ENCODE data around the gene PFDN6.
"Not testable (repeated sequence)": the region's sequence is repeated elsewhere in the genome, so short reads cannot be mapped to it uniquely, and the experiment has no call there.

The PFDN6 gene

DNA sequence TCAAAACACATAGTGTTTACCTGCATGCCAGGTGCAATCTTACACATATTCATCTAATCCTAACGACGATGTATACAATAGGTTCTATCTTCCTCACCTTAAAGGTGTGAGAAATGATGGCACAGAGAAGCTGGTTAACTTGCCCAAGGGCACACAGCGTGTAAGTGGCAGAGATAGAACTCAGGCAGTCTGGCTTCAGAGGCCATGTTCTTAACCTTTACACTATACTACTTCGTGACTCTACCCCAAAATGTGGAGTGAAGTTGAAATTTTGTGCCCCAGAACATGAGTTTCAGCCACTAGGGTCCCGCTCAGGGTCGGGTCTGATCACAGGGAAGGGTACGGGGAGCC lies 18.3 kb upstream of the PFDN6 start:
- Mint-ChIP-seq H3K9me3 (no peaks in the 10 kb centered on the region), H3K4me1 (ENCODE audit: low read depth) (peaks cover 54% of the 10 kb centered on the region), H3K27me3 (no peaks in the 10 kb centered on the region), H3K4me3 (peak overlapping the region; percentile 99), H3K36me3 (ENCODE audit: low read depth) (peaks cover 78% of the 10 kb centered on the region), H3K27ac (peak overlapping the region; percentile 99)

DNA sequence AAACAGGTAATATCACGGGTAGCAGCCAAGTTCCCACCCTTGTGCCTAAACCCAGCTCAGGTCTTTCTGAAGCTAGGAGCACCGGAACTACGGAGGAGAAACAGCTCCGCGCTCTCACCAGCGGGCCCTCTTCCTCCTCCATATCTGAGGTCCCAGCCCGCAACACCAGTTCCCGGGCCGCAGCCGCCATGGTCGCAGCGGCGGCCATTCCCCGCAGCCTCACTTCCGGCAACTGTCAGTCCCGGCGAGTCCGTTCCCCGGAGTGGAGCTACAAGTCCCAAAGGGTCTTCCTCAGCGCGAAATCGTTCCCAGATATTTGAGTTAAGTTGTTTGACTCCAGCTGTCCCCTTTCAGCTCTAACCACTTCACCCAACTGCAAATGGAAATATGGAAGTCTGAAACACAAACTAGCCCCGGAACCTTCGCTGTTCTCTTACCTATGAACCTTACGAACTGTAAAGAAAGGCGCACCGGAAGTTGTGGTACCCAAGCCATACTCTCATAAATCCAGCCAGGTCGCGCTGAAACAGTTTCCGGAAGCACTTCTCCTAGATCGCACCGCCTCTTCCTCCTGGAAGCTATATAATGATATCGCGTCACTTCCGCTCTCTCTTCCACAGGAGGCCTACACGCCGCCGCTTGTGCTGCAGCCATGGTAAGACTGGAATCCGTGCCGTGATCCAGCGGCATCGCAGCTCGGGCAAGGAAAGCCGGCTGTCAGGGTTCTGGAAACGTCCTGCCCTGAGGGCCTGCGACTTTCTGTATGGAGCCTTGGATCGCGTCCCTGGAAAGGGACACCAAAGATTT lies 17.7 kb upstream of the PFDN6 start, which contains the start of the genes RPS18 and VPS52:
Gene RPS18, plus strand, starts transcription at position 608 of the 807 bp plus-strand sequence. Its CDS starts 45 bp downstream, at position 653.
Gene VPS52, minus strand, starts transcription at position 409 of the 807 bp plus-strand sequence. Its CDS starts 201 bp downstream, at position 208.
- H3K27ac Mint-ChIP-seq: peak within 1 kb of the TSS; percentile 99
- H3K4me1 Mint-ChIP-seq (ENCODE audit: low read depth): peaks cover 59% of the 10 kb centered on the region
- peak within 1 kb of the TSS; percentile 99 for H3K4me3 Mint-ChIP-seq
- peaks cover 78% of the 10 kb centered on the region for H3K36me3 Mint-ChIP-seq (ENCODE audit: low read depth)
- no peaks in the 10 kb centered on the region for H3K9me3 Mint-ChIP-seq
- no peaks in the 10 kb centered on the region for H3K27me3 Mint-ChIP-seq

DNA sequence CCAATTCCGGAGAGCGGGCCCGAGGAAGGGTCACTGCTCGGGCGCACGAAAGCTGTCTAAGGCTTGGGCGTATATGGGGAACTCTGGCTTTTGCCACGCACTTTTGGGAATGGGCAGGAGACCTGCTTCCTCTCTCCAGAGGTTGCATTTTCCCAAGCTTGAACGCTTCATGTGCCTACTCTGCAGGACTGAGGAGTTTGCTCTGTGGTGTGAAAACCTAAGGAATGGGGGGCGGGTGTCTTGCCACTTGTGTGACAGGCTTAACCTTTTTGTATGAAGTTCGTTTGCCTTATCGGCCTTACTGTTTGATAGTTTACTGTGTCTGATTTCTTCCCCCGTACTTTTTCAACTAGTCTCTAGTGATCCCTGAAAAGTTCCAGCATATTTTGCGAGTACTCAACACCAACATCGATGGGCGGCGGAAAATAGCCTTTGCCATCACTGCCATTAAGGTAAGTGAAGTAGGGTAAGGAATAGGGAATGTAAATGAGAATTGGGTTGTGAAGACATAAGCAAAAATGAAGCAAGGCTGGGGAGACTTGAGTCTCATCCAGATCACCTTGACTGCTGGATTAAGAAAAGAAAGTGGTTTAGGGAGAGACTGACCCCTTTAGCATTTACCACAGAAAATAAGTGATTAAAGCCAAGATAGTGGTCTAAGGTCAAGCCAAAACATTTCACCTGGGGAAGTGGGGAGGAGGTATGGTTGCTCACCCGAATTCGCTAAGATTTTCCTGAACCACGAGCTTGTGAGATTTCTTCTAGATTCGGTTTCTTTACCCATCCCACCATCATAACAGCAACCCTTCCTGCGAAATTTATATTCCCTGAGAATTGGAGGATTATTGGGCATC lies 16.9 kb upstream of the PFDN6 start:
- H3K9me3 Mint-ChIP-seq: no peaks in the 10 kb centered on the region
- peak overlapping the region; percentile 99 for H3K4me3 Mint-ChIP-seq
- H3K4me1 Mint-ChIP-seq (ENCODE audit: low read depth): peaks cover 65% of the 10 kb centered on the region
- H3K27ac Mint-ChIP-seq: peak overlapping the region; percentile 99
- peaks cover 71% of the 10 kb centered on the region for H3K36me3 Mint-ChIP-seq (ENCODE audit: low read depth)
- H3K27me3 Mint-ChIP-seq: no peaks in the 10 kb centered on the region

DNA sequence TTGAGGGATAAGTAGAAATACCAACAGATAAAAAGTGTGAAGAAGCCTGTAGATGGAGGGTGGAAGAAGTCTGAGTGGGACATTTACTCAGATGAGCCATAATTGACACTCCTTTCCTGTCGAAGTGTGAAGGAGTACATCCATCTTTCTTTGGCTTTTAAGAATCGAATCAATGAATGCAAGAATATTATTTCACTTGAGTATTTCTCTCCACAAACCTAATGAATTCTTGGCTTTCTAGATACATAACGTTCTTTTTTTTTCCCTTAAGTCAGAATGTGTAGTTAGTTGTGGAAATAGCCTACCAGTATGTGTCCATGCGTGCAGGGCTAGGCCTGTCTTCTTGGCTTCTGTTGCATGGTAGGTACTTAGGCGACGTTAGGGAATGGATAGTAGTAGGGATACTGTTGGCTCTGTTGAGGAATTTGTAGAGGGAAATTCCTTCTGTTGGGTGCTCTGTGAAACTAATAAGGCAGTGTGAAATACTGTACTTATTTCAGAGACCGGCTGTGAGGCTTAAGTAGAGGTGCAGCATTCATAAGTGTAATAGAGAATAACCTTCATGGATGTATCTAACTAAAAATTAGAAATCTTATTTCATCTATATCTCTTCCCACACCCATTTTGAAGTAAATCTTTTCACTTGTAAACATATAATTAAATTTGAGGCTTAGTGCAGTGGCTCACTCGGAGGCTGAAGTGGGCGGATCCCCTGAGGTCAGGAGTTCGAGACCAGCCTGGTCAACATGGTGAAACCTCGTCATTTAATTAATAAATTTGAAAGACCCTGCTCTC lies 16.1 kb upstream of the PFDN6 start:
- no peaks in the 10 kb centered on the region for H3K9me3 Mint-ChIP-seq

DNA sequence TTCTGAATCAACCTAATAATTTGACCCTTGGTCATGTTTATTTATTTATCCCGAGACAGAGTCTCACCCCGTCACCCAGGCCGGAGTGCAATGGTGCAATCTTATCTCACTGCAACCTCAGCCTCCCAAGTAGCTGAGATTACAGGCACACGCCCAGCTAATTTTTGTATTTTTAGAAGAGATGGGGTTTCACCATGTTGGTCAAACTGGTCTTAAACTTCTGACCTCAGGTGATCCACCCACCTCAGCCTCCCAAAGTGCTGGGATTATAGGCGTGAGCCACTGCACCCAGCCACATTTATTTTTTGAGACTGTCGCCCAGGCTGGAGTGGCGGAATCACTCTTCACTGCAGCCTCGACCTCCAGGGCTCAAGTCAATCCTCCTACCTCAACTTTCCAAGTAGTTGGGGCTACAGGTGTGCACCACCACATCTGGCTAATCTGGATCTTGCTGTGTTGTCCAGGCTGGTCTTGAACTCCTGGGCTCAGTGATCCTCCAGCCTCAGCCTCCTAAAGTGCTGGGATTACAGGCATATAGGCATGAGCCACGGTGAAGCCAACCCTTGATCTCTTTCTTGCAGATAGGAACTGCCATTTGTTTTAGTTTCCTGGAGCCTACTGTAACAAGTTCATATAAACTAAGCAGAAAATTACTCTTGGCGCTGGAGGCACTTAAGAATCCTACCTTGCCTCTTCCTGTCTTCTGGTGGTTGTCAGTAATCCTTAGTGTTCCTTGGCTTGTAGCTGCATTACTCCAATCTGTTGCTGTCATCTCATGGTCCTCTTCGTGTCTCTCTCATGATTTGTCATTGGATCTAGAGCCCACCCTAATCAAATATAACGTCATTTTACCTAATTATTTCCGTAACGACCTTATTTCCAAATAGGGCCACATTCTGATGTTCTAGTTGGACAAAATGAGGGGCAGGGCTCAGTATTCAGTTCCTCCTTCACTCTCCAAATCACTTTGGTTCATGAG lies 15.2 kb upstream of the PFDN6 start:
- Mint-ChIP-seq H3K4me1 (ENCODE audit: low read depth) (peaks cover 76% of the 10 kb centered on the region), H3K9me3 (no peaks in the 10 kb centered on the region), H3K4me3 (peak overlapping the region; percentile 99), H3K27me3 (no peaks in the 10 kb centered on the region), H3K27ac (peak overlapping the region; percentile 99), H3K36me3 (ENCODE audit: low read depth) (peaks cover 58% of the 10 kb centered on the region)

More for the DNA sequence above, 16.1 kb upstream of the PFDN6 start:
- Mint-ChIP-seq H3K36me3 (ENCODE audit: low read depth) (peaks cover 64% of the 10 kb centered on the region), H3K27me3 (no peaks in the 10 kb centered on the region), H3K4me1 (ENCODE audit: low read depth) (peaks cover 71% of the 10 kb centered on the region), H3K27ac (peak overlapping the region; percentile 99), H3K4me3 (peak overlapping the region; percentile 99)

DNA sequence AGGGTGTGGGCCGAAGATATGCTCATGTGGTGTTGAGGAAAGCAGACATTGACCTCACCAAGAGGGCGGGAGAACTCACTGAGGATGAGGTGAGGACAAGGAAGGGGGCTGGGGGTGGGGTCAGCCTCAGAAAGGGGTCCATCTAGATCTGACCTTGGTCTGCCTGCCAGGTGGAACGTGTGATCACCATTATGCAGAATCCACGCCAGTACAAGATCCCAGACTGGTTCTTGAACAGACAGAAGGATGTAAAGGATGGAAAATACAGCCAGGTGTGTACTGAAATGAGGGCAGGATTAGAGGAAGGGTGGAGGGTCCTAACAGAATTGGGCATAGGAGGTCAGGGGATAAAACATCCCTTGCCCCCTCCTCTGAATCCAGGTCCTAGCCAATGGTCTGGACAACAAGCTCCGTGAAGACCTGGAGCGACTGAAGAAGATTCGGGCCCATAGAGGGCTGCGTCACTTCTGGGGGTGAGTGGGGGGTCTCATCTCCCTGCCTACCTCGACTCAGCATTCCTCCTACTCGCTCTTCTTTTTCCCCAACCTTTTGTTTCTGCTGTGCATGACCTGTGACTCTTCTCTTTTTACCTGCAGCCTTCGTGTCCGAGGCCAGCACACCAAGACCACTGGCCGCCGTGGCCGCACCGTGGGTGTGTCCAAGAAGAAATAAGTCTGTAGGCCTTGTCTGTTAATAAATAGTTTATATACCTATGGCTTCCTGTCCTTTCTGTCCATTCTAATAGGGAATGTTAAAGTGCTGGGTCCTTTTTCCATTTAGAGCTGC lies 13.4 kb upstream of the PFDN6 start:
- H3K4me1 Mint-ChIP-seq (ENCODE audit: low read depth): peaks cover 58% of the 10 kb centered on the region
- H3K36me3 Mint-ChIP-seq (ENCODE audit: low read depth): peaks cover 57% of the 10 kb centered on the region
- not testable (repeated sequence) for H3K9me3 Mint-ChIP-seq, H3K27me3 Mint-ChIP-seq
- peak overlapping the region; percentile 99 for H3K4me3 Mint-ChIP-seq
- peak overlapping the region; percentile 99 for H3K27ac Mint-ChIP-seq

DNA sequence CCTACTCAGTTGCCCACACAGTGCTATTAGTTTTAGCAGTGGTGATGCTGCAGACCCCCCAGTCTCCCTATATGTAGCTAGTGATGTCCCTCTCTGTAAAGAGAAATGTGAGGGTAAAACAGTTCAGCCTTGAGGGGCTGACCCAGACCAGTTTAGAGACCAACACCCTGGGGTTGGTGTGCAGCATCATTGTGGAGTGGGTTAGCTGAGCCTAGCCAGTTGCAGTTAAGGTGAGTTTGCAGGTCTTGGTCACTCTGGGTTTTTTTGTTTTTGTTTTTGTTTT lies 12.9 kb upstream of the PFDN6 start:
- H3K27ac Mint-ChIP-seq: peak overlapping the region; percentile 99
- H3K4me1 Mint-ChIP-seq (ENCODE audit: low read depth): peaks cover 56% of the 10 kb centered on the region
- peaks cover 63% of the 10 kb centered on the region for H3K36me3 Mint-ChIP-seq (ENCODE audit: low read depth)

DNA sequence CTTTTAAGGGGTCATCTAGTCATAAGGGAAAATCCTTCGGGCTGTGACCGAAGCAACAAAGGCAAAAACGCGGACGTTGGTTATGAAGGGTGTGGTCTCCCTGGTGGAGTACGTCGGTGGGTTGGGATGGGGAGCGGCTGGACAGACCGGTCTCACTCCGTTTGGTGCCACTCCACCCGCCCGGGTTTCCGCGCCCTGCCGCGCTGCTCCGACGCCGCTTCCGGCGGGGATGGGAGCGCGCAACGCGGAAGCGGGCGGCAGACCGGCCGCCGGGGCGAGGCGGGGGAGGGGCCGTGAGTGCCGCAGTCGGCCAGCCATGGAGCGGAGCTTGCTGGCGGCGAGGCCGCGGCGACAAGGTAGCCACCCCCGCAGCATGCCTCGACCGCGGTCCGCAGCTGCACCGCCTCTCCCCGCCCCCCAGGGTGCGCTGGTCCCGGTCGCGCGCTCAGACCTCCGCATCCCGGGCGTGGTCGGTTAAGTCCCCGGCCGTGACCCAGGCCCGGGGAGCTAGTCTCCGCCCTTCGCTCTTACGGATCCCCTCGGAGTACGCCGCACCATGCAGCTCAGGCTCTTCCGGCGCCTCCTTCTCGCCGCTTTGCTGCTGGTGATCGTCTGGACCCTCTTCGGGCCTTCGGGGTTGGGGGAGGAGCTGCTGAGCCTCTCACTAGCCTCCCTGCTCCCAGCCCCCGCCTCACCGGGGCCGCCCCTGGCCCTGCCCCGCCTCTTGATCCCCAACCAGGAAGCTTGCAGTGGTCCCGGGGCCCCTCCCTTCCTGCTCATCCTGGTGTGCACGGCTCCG lies 12.3 kb upstream of the PFDN6 start, which contains the start of gene B3GALT4:
Gene B3GALT4, plus strand, starts transcription at position 260 of the 799 bp plus-strand sequence. Its CDS starts 297 bp downstream, at position 557.
- H3K4me1 Mint-ChIP-seq (ENCODE audit: low read depth): peaks cover 56% of the 10 kb centered on the region
- H3K4me3 Mint-ChIP-seq: peak within 1 kb of the TSS; percentile 99
- H3K36me3 Mint-ChIP-seq (ENCODE audit: low read depth): peaks cover 64% of the 10 kb centered on the region
- H3K27ac Mint-ChIP-seq: peak within 1 kb of the TSS; percentile 99
- no peaks in the 10 kb centered on the region for H3K9me3 Mint-ChIP-seq
- H3K27me3 Mint-ChIP-seq: no peaks in the 10 kb centered on the region

More for the DNA sequence above, 12.9 kb upstream of the PFDN6 start:
- H3K27me3 Mint-ChIP-seq: no peaks in the 10 kb centered on the region
- no peaks in the 10 kb centered on the region for H3K9me3 Mint-ChIP-seq
- H3K4me3 Mint-ChIP-seq: peak overlapping the region; percentile 99

DNA sequence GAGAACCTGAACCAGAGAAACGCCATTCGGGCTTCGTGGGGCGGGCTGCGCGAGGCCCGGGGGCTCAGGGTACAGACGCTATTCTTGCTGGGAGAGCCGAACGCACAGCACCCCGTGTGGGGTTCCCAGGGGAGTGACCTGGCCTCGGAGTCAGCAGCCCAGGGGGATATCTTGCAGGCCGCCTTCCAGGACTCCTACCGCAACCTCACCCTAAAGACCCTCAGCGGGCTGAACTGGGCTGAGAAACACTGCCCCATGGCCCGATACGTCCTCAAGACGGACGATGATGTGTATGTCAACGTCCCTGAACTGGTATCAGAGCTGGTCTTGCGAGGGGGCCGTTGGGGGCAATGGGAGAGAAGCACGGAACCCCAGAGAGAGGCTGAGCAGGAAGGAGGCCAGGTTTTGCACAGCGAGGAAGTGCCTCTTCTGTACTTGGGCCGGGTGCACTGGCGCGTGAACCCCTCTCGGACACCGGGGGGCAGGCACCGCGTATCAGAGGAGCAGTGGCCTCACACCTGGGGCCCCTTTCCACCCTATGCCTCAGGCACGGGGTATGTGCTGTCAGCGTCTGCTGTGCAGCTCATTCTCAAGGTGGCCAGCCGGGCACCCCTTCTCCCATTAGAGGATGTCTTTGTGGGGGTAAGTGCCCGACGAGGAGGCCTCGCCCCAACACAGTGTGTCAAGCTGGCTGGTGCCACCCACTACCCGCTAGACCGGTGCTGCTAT lies 11.6 kb upstream of the PFDN6 start:
- H3K27ac Mint-ChIP-seq: peak overlapping the region; percentile 86
- peaks cover 63% of the 10 kb centered on the region for H3K36me3 Mint-ChIP-seq (ENCODE audit: low read depth)
- no peaks in the 10 kb centered on the region for H3K27me3 Mint-ChIP-seq
- H3K4me1 Mint-ChIP-seq (ENCODE audit: low read depth): peaks cover 51% of the 10 kb centered on the region
- no peaks in the 10 kb centered on the region for H3K9me3 Mint-ChIP-seq
- H3K4me3 Mint-ChIP-seq: peak overlapping the region; percentile 81

DNA sequence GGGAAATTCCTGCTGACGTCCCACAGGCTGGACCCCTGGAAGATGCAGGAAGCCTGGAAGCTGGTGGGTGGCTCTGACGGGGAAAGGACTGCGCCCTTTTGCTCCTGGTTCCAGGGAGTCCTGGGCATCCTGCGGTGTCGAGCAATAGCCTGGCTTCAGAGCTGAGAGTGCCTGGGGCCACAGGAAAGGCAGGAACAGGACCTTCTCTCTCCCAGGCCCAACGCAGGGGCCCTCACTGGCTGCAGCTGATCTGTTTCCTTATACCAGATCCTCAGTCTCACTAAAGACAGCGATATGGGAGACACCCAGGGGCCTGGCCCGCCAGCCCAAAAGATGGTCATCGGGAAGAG lies 11.0 kb upstream of the PFDN6 start:
- H3K27me3 Mint-ChIP-seq: no peaks in the 10 kb centered on the region
- H3K4me1 Mint-ChIP-seq (ENCODE audit: low read depth): peaks cover 45% of the 10 kb centered on the region
- H3K9me3 Mint-ChIP-seq: no peaks in the 10 kb centered on the region
- H3K27ac Mint-ChIP-seq: peak overlapping the region; percentile 36
- no peak overlapping the region for H3K4me3 Mint-ChIP-seq
- H3K36me3 Mint-ChIP-seq (ENCODE audit: low read depth): peaks cover 60% of the 10 kb centered on the region

DNA sequence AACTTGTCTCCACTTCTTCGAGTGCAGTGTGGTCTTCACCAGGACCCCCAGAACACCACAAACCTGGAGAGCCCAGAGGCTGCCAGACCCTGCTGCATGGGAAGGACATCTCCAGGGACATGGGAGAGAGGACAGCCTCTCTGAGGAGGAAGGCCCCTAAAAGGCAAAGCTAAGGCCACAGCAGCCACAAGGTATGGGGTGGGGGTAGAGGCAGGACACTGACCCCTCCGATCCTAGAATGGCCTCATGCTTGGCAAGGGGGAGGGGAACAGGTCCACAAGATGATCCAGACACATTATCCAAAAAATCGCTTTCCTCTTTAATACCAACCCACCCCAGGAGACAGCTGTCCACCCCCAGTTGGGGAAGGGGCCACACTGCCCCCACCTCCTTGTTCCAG lies 10.6 kb upstream of the PFDN6 start:
- H3K36me3 Mint-ChIP-seq (ENCODE audit: low read depth): peaks cover 57% of the 10 kb centered on the region
- peaks cover 43% of the 10 kb centered on the region for H3K4me1 Mint-ChIP-seq (ENCODE audit: low read depth)
- H3K27me3 Mint-ChIP-seq: no peaks in the 10 kb centered on the region
- peak overlapping the region; percentile 45 for H3K27ac Mint-ChIP-seq
- no peak overlapping the region for H3K4me3 Mint-ChIP-seq
- H3K9me3 Mint-ChIP-seq: no peaks in the 10 kb centered on the region

DNA sequence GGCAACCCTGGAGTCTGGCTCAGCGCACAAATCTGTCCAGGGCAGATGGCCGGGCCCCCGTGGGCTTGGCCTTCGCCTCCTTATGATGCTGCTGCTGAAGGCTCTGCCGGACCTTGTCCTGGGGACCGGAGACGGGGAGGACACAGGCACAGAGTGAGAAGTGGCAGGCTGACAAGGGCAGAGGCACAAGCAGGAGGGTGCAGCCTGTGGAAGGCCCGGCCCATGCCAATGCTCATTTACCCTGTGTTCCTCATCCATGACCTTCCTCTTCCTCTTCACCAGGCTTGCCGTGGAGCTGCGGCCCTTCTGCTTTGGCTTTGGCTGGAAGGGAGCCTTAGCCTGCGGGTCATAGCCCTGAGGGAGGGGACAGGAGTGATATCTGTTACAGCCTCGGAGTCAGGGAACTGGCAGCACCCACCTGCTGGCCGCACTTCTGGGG lies 10.1 kb upstream of the PFDN6 start:
- peaks cover 55% of the 10 kb centered on the region for H3K36me3 Mint-ChIP-seq (ENCODE audit: low read depth)
- H3K4me3 Mint-ChIP-seq: no peak overlapping the region
- no peaks in the 10 kb centered on the region for H3K27me3 Mint-ChIP-seq
- peaks cover 41% of the 10 kb centered on the region for H3K4me1 Mint-ChIP-seq (ENCODE audit: low read depth)
- peak overlapping the region; percentile 45 for H3K27ac Mint-ChIP-seq
- H3K9me3 Mint-ChIP-seq: no peaks in the 10 kb centered on the region
